Measurements from ENCODE around the gene HECW1. TPM values are rescaled to one million over a fixed set of nuclear protein-coding genes. Genes with fewer than 3 reads are reported as not detected.

Gene HECW1
- total and polyA plus RNA-seq, 4 experiments from 2014 or later: not detected

- peaks cover 0 to 2% (median 0%) of the 10 kb centered on the region in 8 donors for H3K9me3 Mint-ChIP-seq
- H3K4me3 Mint-ChIP-seq: no peak overlapping the region
- no peaks in the 10 kb centered on the region for H3K27me3 ChIP-seq (ENCODE audit: insufficient read depth, low read length)
- H3K27me3 Mint-ChIP-seq: peaks cover 0 to 9% of the 10 kb centered on the region in 2 donors
- H3K27ac ChIP-seq (ENCODE audit: low read depth, low read length): no peak overlapping the region
- no peaks in the 10 kb centered on the region for H3K36me3 ChIP-seq (ENCODE audit: insufficient read depth, low read length)
- no peak overlapping the region for H3K4me3 ChIP-seq (ENCODE audit: low read length in 2 of 2)
- POLR2A ChIA-PET (ENCODE audit: partially characterized antibody): no interaction called here
- CTCF ChIA-PET (ENCODE audit: partially characterized antibody): interaction anchor here (1.6 kb wide), 1 partner anchor 9 kb away, joined by 4 read pairs; no protein-coding TSS in a partner anchor
- intact Hi-C loops (cut with micrococcal nuclease): no loop called here
- H3K4me1 Mint-ChIP-seq: no peaks in the 10 kb centered on the region
- H3K27ac Mint-ChIP-seq: no peak overlapping the region
- DNase-seq: no peak
- no peaks in the 10 kb centered on the region for H3K36me3 Mint-ChIP-seq
- no peaks in the 10 kb centered on the region for H3K9me3 ChIP-seq (ENCODE audit: control insufficient read depth in 1 of 2, low read length in 2 of 2)
- H3K4me1 ChIP-seq (ENCODE audit: insufficient read depth, low read length): no peaks in the 10 kb centered on the region
Measured at GRCh38 chr7:43528576-43529354, 416.3 kb downstream of the HECW1 start.

- POLR2A ChIA-PET (ENCODE audit: partially characterized antibody): no interaction called here
- no peak overlapping the region for H3K4me3 Mint-ChIP-seq
- intact Hi-C loops (cut with micrococcal nuclease): no loop called here
Measured at GRCh38 chr7:43530553-43531410, 418.3 kb downstream of the HECW1 start.

GRCh38 chr7:43531700-43532099, 419.3 kb downstream of the HECW1 start:
- no peaks in the 10 kb centered on the region for H3K9me3 ChIP-seq (ENCODE audit: control insufficient read depth in 1 of 2, low read length in 2 of 2)
- Mint-ChIP-seq H3K9me3 (peaks cover 0 to 2% (median 0%) of the 10 kb centered on the region in 8 donors), H3K27ac (no peak overlapping the region), H3K4me3 (no peak overlapping the region), H3K4me1 (no peaks in the 10 kb centered on the region), H3K36me3 (no peaks in the 10 kb centered on the region), H3K27me3 (peaks cover 0 to 3% of the 10 kb centered on the region in 2 donors)
- ChIA-PET CTCF (ENCODE audit: partially characterized antibody) (no interaction called here), POLR2A (ENCODE audit: partially characterized antibody) (no interaction called here)
- H3K36me3 ChIP-seq (ENCODE audit: insufficient read depth, low read length): no peaks in the 10 kb centered on the region
- intact Hi-C loops (cut with micrococcal nuclease): no loop called here
- H3K4me1 ChIP-seq (ENCODE audit: insufficient read depth, low read length): no peaks in the 10 kb centered on the region
- no peak for DNase-seq
- H3K4me3 ChIP-seq (ENCODE audit: low read length in 2 of 2): no peak overlapping the region
- H3K27ac ChIP-seq (ENCODE audit: low read depth, low read length): no peak overlapping the region
- H3K27me3 ChIP-seq (ENCODE audit: insufficient read depth, low read length): no peaks in the 10 kb centered on the region

More at GRCh38 chr7:43530553-43531410, 418.3 kb downstream of the HECW1 start:
- Histone ChIP-seq H3K27me3 (ENCODE audit: insufficient read depth, low read length) (no peaks in the 10 kb centered on the region), H3K27ac (ENCODE audit: low read depth, low read length) (no peak overlapping the region), H3K4me1 (ENCODE audit: insufficient read depth, low read length) (no peaks in the 10 kb centered on the region), H3K4me3 (ENCODE audit: low read length in 2 of 2) (no peak overlapping the region), H3K36me3 (ENCODE audit: insufficient read depth, low read length) (no peaks in the 10 kb centered on the region), H3K9me3 (ENCODE audit: control insufficient read depth in 1 of 2, low read length in 2 of 2) (no peaks in the 10 kb centered on the region)
- Mint-ChIP-seq H3K4me1 (no peaks in the 10 kb centered on the region), H3K27ac (no peak overlapping the region), H3K27me3 (peaks cover 0 to 3% of the 10 kb centered on the region in 2 donors), H3K36me3 (no peaks in the 10 kb centered on the region), H3K9me3 (peaks cover 0 to 2% (median 0%) of the 10 kb centered on the region in 8 donors)
- CTCF ChIA-PET (ENCODE audit: partially characterized antibody): no interaction called here
- DNase-seq: no peak

GRCh38 chr7:43533801-43534479, 421.5 kb downstream of the HECW1 start:
- Mint-ChIP-seq H3K9me3 (peaks cover 0 to 2% (median 0%) of the 10 kb centered on the region in 8 donors), H3K27ac (no peak overlapping the region), H3K27me3 (peaks cover 0 to 3% of the 10 kb centered on the region in 2 donors), H3K4me1 (no peaks in the 10 kb centered on the region), H3K36me3 (no peaks in the 10 kb centered on the region), H3K4me3 (no peak overlapping the region)
- ChIA-PET POLR2A (ENCODE audit: partially characterized antibody) (no interaction called here), CTCF (ENCODE audit: partially characterized antibody) (no interaction called here)
- no peak overlapping the region for H3K27ac ChIP-seq (ENCODE audit: low read depth, low read length)
- no peak overlapping the region for H3K4me3 ChIP-seq (ENCODE audit: low read length in 2 of 2)
- no peaks in the 10 kb centered on the region for H3K27me3 ChIP-seq (ENCODE audit: insufficient read depth, low read length)
- intact Hi-C loops (cut with micrococcal nuclease): no loop called here
- H3K36me3 ChIP-seq (ENCODE audit: insufficient read depth, low read length): no peaks in the 10 kb centered on the region
- H3K9me3 ChIP-seq (ENCODE audit: control insufficient read depth in 1 of 2, low read length in 2 of 2): no peaks in the 10 kb centered on the region
- no peaks in the 10 kb centered on the region for H3K4me1 ChIP-seq (ENCODE audit: insufficient read depth, low read length)
- DNase-seq: no peak

- Mint-ChIP-seq H3K27ac (no peak overlapping the region), H3K4me1 (no peaks in the 10 kb centered on the region), H3K4me3 (no peak overlapping the region), H3K9me3 (no peaks in the 10 kb centered on the region), H3K36me3 (no peaks in the 10 kb centered on the region), H3K27me3 (peaks cover under 1 to 3% of the 10 kb centered on the region in 2 donors)
- ChIA-PET CTCF (ENCODE audit: partially characterized antibody) (no interaction called here), POLR2A (ENCODE audit: partially characterized antibody) (no interaction called here)
- H3K36me3 ChIP-seq (ENCODE audit: insufficient read depth, low read length): no peaks in the 10 kb centered on the region
- no peak overlapping the region for H3K4me3 ChIP-seq (ENCODE audit: low read length in 2 of 2)
- H3K27ac ChIP-seq (ENCODE audit: low read depth, low read length): no peak overlapping the region
- intact Hi-C loops (cut with micrococcal nuclease): no loop called here
- DNase-seq: no peak
- no peaks in the 10 kb centered on the region for H3K4me1 ChIP-seq (ENCODE audit: insufficient read depth, low read length)
- H3K27me3 ChIP-seq (ENCODE audit: insufficient read depth, low read length): no peaks in the 10 kb centered on the region
- no peaks in the 10 kb centered on the region for H3K9me3 ChIP-seq (ENCODE audit: control insufficient read depth in 1 of 2, low read length in 2 of 2)
Measured at GRCh38 chr7:43535031-43535451, 422.6 kb downstream of the HECW1 start.

- Histone ChIP-seq H3K9me3 (ENCODE audit: control insufficient read depth in 1 of 2, low read length in 2 of 2) (no peaks in the 10 kb centered on the region), H3K4me1 (ENCODE audit: insufficient read depth, low read length) (no peaks in the 10 kb centered on the region), H3K27ac (ENCODE audit: low read depth, low read length) (no peak overlapping the region), H3K4me3 (ENCODE audit: low read length in 2 of 2) (no peak overlapping the region), H3K36me3 (ENCODE audit: insufficient read depth, low read length) (no peaks in the 10 kb centered on the region), H3K27me3 (ENCODE audit: insufficient read depth, low read length) (no peaks in the 10 kb centered on the region)
- H3K9me3 Mint-ChIP-seq: no peaks in the 10 kb centered on the region
- no peak for DNase-seq
- intact Hi-C loops (cut with micrococcal nuclease): no loop called here
- H3K4me3 Mint-ChIP-seq: no peak overlapping the region
- no peaks in the 10 kb centered on the region for H3K4me1 Mint-ChIP-seq
- H3K36me3 Mint-ChIP-seq: no peaks in the 10 kb centered on the region
- CTCF ChIA-PET (ENCODE audit: partially characterized antibody): no interaction called here
- H3K27ac Mint-ChIP-seq: peak overlapping the region in 1 of 7 donors; percentile 61
- peaks cover 2 to 4% of the 10 kb centered on the region in 2 donors for H3K27me3 Mint-ChIP-seq
- POLR2A ChIA-PET (ENCODE audit: partially characterized antibody): no interaction called here
Measured at GRCh38 chr7:43535810-43536585, 423.6 kb downstream of the HECW1 start.

Data from CD4-positive, alpha-beta memory T cell (primary cell).